ENCODE data around the gene BAX.
A peak's percentile ranks its signal among the peaks of the same experiment; 100 is the strongest.

The BAX gene

DNA sequence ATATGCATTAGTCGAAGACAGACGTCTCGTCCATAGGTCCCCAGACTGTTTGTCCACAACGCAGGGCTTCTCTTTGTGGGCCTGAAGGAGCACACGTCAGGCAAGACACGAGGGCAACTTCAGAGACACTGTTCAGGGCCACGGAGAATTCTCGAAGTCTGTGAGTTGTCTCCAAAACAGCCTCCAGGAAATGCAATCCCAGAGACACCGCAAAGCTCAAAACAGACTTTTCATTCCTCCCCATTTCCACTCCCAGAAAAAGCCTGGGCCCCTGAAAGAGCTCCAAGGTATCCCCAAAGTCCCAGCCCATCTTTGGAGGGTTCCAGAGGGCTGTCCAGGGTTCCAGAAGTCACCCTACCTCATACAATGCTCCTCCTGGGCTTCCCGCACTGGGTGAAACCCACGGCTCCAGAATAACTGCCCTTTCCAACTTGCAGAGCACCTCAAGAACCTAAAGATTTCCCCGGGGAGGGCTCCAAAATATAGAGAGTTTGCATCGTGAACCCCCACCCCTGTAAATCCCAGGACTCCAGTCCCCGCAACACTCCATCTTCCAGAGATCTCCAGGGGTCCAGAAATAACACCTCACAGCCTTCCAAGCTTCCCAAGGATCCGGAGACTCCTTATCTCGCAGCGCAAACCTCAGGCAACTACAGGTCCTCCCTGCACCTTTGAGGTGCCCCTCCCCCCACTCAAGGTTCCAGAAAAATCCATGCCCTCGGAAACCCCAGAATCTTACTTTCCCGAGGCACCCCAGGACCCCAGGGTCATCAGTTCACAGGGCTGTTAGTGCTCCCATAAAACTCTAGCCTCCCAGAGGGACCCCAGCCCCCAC lies 9.7 kb downstream of the BAX start:
- peak overlapping the region; percentile 52 for H2AK5ac ChIP-seq (ENCODE audit: low read length)
- H3K56ac ChIP-seq (ENCODE audit: low read length), result peak overlapping the region; percentile 92
- H4K5ac ChIP-seq (ENCODE audit: low read length), result peak overlapping the region; percentile 90
- peaks cover 13% of the 10 kb centered on the region for H3K79me2 ChIP-seq (ENCODE audit: control insufficient read depth, insufficient read depth, low read length)
- peak overlapping the region; percentile 99 for H3K4ac ChIP-seq (ENCODE audit: low read depth, low read length)
- H3K27me3 ChIP-seq (ENCODE audit: insufficient read depth, low read length, poor library complexity), result no peaks in the 10 kb centered on the region
- H3K9ac ChIP-seq (ENCODE audit: low read length), result peak overlapping the region; percentile 79
- H3K79me1 ChIP-seq (ENCODE audit: low read length), result peaks cover 6% of the 10 kb centered on the region
- peak overlapping the region; percentile 14 for H2BK15ac ChIP-seq (replicated peaks; ENCODE audit: low read depth)
- H3K4me1 ChIP-seq (ENCODE audit: control insufficient read depth, low read depth, low read length), result peaks cover 16% of the 10 kb centered on the region
- H2BK120ac ChIP-seq (ENCODE audit: low read depth, low read length), result peak overlapping the region; percentile 98
- peak overlapping the region; percentile 94 for H2BK5ac ChIP-seq (ENCODE audit: low read length)
- H3K36me3 ChIP-seq (ENCODE audit: control insufficient read depth, insufficient read depth, low read length), result no peaks in the 10 kb centered on the region
- peak overlapping the region; percentile 10 for H3K4me3 ChIP-seq (ENCODE audit: low read length)
- WGBS (ENCODE audit: extremely low coverage, insufficient coverage, low lambda C conversion rate), result no CpG with 5 or more reads among the region's 19 CpGs
- H3K4me2 ChIP-seq (ENCODE audit: low read length), result peak overlapping the region; percentile 70
- peak; percentile 90 for DNase-seq
- H4K8ac ChIP-seq (ENCODE audit: low read depth, low read length), result no peak overlapping the region
- H3K23ac ChIP-seq (ENCODE audit: low read length), result peak overlapping the region; percentile 80
- peak overlapping the region; percentile 97 for H3K18ac ChIP-seq (ENCODE audit: low read length)
- peak overlapping the region; percentile 95 for H3K27ac ChIP-seq (ENCODE audit: low read depth, low read length)

DNA sequence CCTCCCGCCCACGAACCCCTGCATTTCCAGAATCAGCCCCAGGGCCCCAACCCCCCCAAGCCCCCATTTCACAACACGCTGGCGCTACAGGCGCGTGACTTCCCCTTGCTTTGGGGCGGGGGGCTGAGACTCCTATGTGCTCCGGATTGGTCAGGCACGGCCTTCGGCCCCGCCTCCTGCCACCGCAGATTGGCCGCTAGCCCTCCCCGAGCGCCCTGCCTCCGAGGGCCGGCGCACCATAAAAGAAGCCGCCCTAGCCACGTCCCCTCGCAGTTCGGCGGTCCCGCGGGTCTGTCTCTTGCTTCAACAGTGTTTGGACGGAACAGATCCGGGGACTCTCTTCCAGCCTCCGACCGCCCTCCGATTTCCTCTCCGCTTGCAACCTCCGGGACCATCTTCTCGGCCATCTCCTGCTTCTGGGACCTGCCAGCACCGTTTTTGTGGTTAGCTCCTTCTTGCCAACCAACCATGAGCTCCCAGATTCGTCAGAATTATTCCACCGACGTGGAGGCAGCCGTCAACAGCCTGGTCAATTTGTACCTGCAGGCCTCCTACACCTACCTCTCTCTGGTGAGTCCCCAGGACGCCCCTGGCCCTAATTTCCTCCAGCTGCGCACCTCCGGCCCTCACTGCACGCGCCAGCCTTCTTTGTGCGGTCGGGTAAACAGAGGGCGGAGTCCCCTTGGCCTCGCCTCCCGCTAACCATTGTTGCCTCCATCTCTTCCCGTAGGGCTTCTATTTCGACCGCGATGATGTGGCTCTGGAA lies 10.5 kb downstream of the BAX start, which contains the start of gene FTL:
Gene FTL (plus strand): TSS at position 270 of the 766 bp plus-strand sequence. CDS start 199 bp downstream, at position 469.
- no peak within 1 kb of the TSS for H4K8ac ChIP-seq (ENCODE audit: low read depth, low read length)
- no CpG with 5 or more reads among the region's 52 CpGs for WGBS (ENCODE audit: extremely low coverage, insufficient coverage, low lambda C conversion rate)
- peak within 1 kb of the TSS; percentile 94 for H2BK5ac ChIP-seq (ENCODE audit: low read length)
- H2AK5ac ChIP-seq (ENCODE audit: low read length), result peak within 1 kb of the TSS; percentile 93
- H3K18ac ChIP-seq (ENCODE audit: low read length), result peak within 1 kb of the TSS; percentile 97
- H3K36me3 ChIP-seq (ENCODE audit: control insufficient read depth, insufficient read depth, low read length), result no peaks in the 10 kb centered on the region
- H3K4me2 ChIP-seq (ENCODE audit: low read length), result peak within 1 kb of the TSS; percentile 99
- DNase-seq, result peak; percentile 97
- H3K27me3 ChIP-seq (ENCODE audit: insufficient read depth, low read length, poor library complexity), result no peaks in the 10 kb centered on the region
- peak within 1 kb of the TSS; percentile 14 for H2BK15ac ChIP-seq (replicated peaks; ENCODE audit: low read depth)
- H3K27ac ChIP-seq (ENCODE audit: low read depth, low read length), result peak within 1 kb of the TSS; percentile 95
- H3K79me2 ChIP-seq (ENCODE audit: control insufficient read depth, insufficient read depth, low read length), result peaks cover 13% of the 10 kb centered on the region
- peak within 1 kb of the TSS; percentile 95 for H3K9ac ChIP-seq (ENCODE audit: low read length)
- H3K4me3 ChIP-seq (ENCODE audit: low read length), result peak within 1 kb of the TSS; percentile 99
- peak within 1 kb of the TSS; percentile 96 for H3K56ac ChIP-seq (ENCODE audit: low read length)
- peak within 1 kb of the TSS; percentile 90 for H4K5ac ChIP-seq (ENCODE audit: low read length)
- peaks cover 16% of the 10 kb centered on the region for H3K4me1 ChIP-seq (ENCODE audit: control insufficient read depth, low read depth, low read length)
- H3K23ac ChIP-seq (ENCODE audit: low read length), result peak within 1 kb of the TSS; percentile 96
- peak within 1 kb of the TSS; percentile 99 for H3K4ac ChIP-seq (ENCODE audit: low read depth, low read length)
- H2BK120ac ChIP-seq (ENCODE audit: low read depth, low read length), result peak within 1 kb of the TSS; percentile 98
- peaks cover 6% of the 10 kb centered on the region for H3K79me1 ChIP-seq (ENCODE audit: low read length)

DNA sequence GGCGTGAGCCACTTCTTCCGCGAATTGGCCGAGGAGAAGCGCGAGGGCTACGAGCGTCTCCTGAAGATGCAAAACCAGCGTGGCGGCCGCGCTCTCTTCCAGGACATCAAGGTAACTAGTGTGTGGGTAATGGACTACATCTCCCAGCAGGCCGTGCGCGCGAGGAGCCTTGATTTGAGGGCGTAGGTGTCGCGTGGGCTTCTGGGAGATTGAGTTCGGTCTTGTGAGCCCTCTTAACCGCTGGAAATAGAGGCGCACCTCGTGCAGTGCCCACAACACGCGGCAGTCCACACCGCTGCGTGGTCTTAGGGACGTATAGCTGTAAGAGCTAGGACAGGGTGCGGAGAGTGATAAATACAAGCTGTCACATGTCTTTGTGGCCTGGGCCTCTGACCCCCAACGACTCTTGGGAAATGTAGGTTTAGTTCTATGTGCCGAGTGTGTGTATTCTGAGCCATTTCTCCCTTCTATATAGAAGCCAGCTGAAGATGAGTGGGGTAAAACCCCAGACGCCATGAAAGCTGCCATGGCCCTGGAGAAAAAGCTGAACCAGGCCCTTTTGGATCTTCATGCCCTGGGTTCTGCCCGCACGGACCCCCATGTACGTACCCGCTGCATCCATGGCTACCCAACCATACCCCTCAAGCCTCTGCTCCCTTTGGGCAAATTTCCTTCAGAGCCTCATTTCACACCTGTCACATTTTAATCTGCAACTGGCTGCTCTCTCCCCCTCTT lies 11.3 kb downstream of the BAX start:
- peak overlapping the region; percentile 95 for H3K9ac ChIP-seq (ENCODE audit: low read length)
- H3K79me2 ChIP-seq (ENCODE audit: control insufficient read depth, insufficient read depth, low read length), result peaks cover 13% of the 10 kb centered on the region
- H3K56ac ChIP-seq (ENCODE audit: low read length), result peak overlapping the region; percentile 96
- peak overlapping the region; percentile 99 for H3K4me3 ChIP-seq (ENCODE audit: low read length)
- no peak overlapping the region for H3K4ac ChIP-seq (ENCODE audit: low read depth, low read length)
- peaks cover 6% of the 10 kb centered on the region for H3K79me1 ChIP-seq (ENCODE audit: low read length)
- peak overlapping the region; percentile 99 for H3K4me2 ChIP-seq (ENCODE audit: low read length)
- peak; percentile 91 for DNase-seq
- peak overlapping the region; percentile 93 for H2AK5ac ChIP-seq (ENCODE audit: low read length)
- peak overlapping the region; percentile 96 for H3K23ac ChIP-seq (ENCODE audit: low read length)
- H3K18ac ChIP-seq (ENCODE audit: low read length), result no peak overlapping the region
- no peak overlapping the region for H4K5ac ChIP-seq (ENCODE audit: low read length)
- H2BK120ac ChIP-seq (ENCODE audit: low read depth, low read length), result no peak overlapping the region
- peak overlapping the region; percentile 32 for H3K27ac ChIP-seq (ENCODE audit: low read depth, low read length)
- no peak overlapping the region for H2BK5ac ChIP-seq (ENCODE audit: low read length)
- no peaks in the 10 kb centered on the region for H3K36me3 ChIP-seq (ENCODE audit: control insufficient read depth, insufficient read depth, low read length)
- no peak overlapping the region for H4K8ac ChIP-seq (ENCODE audit: low read depth, low read length)
- H3K4me1 ChIP-seq (ENCODE audit: control insufficient read depth, low read depth, low read length), result peaks cover 16% of the 10 kb centered on the region
- H3K27me3 ChIP-seq (ENCODE audit: insufficient read depth, low read length, poor library complexity), result no peaks in the 10 kb centered on the region
- no peak overlapping the region for H2BK15ac ChIP-seq (replicated peaks; ENCODE audit: low read depth)
- WGBS (ENCODE audit: extremely low coverage, insufficient coverage, low lambda C conversion rate), result no CpG with 5 or more reads among the region's 36 CpGs

DNA sequence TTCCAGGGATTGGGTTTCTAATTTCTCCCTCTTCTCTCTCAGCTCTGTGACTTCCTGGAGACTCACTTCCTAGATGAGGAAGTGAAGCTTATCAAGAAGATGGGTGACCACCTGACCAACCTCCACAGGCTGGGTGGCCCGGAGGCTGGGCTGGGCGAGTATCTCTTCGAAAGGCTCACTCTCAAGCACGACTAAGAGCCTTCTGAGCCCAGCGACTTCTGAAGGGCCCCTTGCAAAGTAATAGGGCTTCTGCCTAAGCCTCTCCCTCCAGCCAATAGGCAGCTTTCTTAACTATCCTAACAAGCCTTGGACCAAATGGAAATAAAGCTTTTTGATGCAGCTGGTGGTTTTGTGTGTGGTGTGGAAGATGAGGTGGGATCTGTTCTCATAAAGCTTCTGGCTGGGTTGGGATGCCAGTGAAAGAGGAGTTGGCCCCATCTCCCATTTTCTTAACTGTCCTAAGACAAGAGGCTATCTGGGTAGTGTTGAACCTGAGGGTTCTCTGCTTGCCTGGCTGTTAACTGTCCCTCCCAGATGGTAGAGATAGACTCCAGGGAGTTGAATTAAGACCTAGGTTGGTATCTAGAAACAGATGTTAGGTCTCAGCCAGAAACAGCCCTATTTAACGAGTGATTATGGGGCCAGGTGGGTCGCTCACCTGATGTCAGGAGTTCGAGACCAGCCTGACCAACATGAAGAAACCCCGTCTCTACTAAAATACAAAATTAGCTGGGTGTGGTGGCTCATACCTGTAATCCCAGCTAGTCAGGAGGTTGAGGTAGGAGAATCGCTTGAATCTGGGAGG lies 12.1 kb downstream of the BAX start:
- no peak overlapping the region for H3K23ac ChIP-seq (ENCODE audit: low read length)
- DNase-seq, result peak; percentile 32
- no CpG with 5 or more reads among the region's 10 CpGs for WGBS (ENCODE audit: extremely low coverage, insufficient coverage, low lambda C conversion rate)
- peaks cover 16% of the 10 kb centered on the region for H3K4me1 ChIP-seq (ENCODE audit: control insufficient read depth, low read depth, low read length)
- H2BK15ac ChIP-seq (replicated peaks; ENCODE audit: low read depth), result no peak overlapping the region
- no peaks in the 10 kb centered on the region for H3K27me3 ChIP-seq (ENCODE audit: insufficient read depth, low read length, poor library complexity)
- H3K79me1 ChIP-seq (ENCODE audit: low read length), result peaks cover 6% of the 10 kb centered on the region
- H3K4ac ChIP-seq (ENCODE audit: low read depth, low read length), result no peak overlapping the region
- no peak overlapping the region for H4K5ac ChIP-seq (ENCODE audit: low read length)
- no peaks in the 10 kb centered on the region for H3K36me3 ChIP-seq (ENCODE audit: control insufficient read depth, insufficient read depth, low read length)
- H2BK120ac ChIP-seq (ENCODE audit: low read depth, low read length), result no peak overlapping the region
- H2AK5ac ChIP-seq (ENCODE audit: low read length), result no peak overlapping the region
- peak overlapping the region; percentile 99 for H3K4me2 ChIP-seq (ENCODE audit: low read length)
- H4K8ac ChIP-seq (ENCODE audit: low read depth, low read length), result no peak overlapping the region
- H3K27ac ChIP-seq (ENCODE audit: low read depth, low read length), result no peak overlapping the region
- no peak overlapping the region for H3K18ac ChIP-seq (ENCODE audit: low read length)
- peaks cover 13% of the 10 kb centered on the region for H3K79me2 ChIP-seq (ENCODE audit: control insufficient read depth, insufficient read depth, low read length)
- peak overlapping the region; percentile 99 for H3K4me3 ChIP-seq (ENCODE audit: low read length)
- H2BK5ac ChIP-seq (ENCODE audit: low read length), result no peak overlapping the region
- H3K56ac ChIP-seq (ENCODE audit: low read length), result peak overlapping the region; percentile 96
- peak overlapping the region; percentile 95 for H3K9ac ChIP-seq (ENCODE audit: low read length)
